Keratinocyte (primary cell): ENCODE measurements around the gene CNKSR2. TPM values are rescaled to one million over a fixed set of nuclear protein-coding genes. Genes with fewer than 3 reads are reported as not detected.

Source experiments
- DNase-seq: peaks from one replicate; pipeline ENCODE4 v3.0.0-alpha.2; 2011; ENCODE audit warnings: low read depth, missing footprints, low spot score
- FAIRE-seq: peaks from 2 replicates; lab custom pipeline; 2011; peaks lifted over from hg19 to GRCh38; lab: Jason Lieb, UNC
- H2AFZ ChIP-seq: 2 replicates; pipeline ENCODE4 v1.6.0; 2012; ENCODE audit warnings: low read length, control low read depth, inconsistent platforms; ENCODE audit not compliant: control insufficient read depth
- H3K27ac ChIP-seq: 2 replicates; pipeline ENCODE4 v1.5.1; 2011; ENCODE audit warnings: low read length; ENCODE audit not compliant: control insufficient read depth, insufficient read depth
- H3K27me3 ChIP-seq: 3 replicates; pipeline ENCODE4 v1.6.0; 2011; ENCODE audit warnings: low read length; ENCODE audit not compliant: control insufficient read depth, insufficient read depth; ENCODE audit errors: extremely low read depth
- H3K36me3 ChIP-seq, 2 experiments: 2 replicates in 1 of 2; 3 replicates in 1 of 2; pipeline ENCODE4 v1.5.1; 2011; ENCODE audit warnings: low read length in 2 of 2, mild to moderate bottlenecking in 1 of 2; ENCODE audit not compliant: control insufficient read depth in 2 of 2, insufficient read depth in 2 of 2; ENCODE audit errors: extremely low read depth in 1 of 2
- H3K4me1 ChIP-seq: 3 replicates; pipeline ENCODE4 v1.5.1; 2011; ENCODE audit warnings: low read length; ENCODE audit not compliant: control insufficient read depth, insufficient read depth; ENCODE audit errors: extremely low read depth
- H3K4me2 ChIP-seq: 3 replicates; pipeline ENCODE4 v1.6.0; 2011; ENCODE audit warnings: low read depth, low read length; ENCODE audit not compliant: control insufficient read depth, insufficient read depth; ENCODE audit errors: extremely low read depth
- H3K4me3 ChIP-seq, 3 experiments: fragments of 200-600 bp in 1 of 3; sonication (generic) in 1 of 3; 2 replicates in 2 of 3; 3 replicates in 1 of 3; pipeline ENCODE4 v1.5.1; 2011 to 2016; ENCODE audit warnings: low read length in 3 of 3, mild to moderate bottlenecking in 3 of 3, control low read depth in 2 of 3, inconsistent platforms in 1 of 3, low read depth in 1 of 3, mixed read lengths in 1 of 3, mixed run types in 1 of 3, moderate library complexity in 1 of 3; ENCODE audit not compliant: control insufficient read depth in 2 of 3, insufficient read depth in 2 of 3; ENCODE audit errors: extremely low read depth in 1 of 3
- H3K79me2 ChIP-seq: 2 replicates; pipeline ENCODE4 v1.6.0; 2012; ENCODE audit warnings: low read length; ENCODE audit not compliant: control insufficient read depth, insufficient read depth
- H3K9ac ChIP-seq: 3 replicates; pipeline ENCODE4 v1.6.0; 2011; ENCODE audit warnings: low read length; ENCODE audit not compliant: control insufficient read depth, insufficient read depth; ENCODE audit errors: extremely low read depth
- H3K9me1 ChIP-seq: 3 replicates; pipeline ENCODE4 v1.6.0; 2011; ENCODE audit warnings: low read length; ENCODE audit not compliant: control insufficient read depth, insufficient read depth; ENCODE audit errors: extremely low read depth
- H3K9me3 ChIP-seq: 2 replicates; pipeline ENCODE4 v1.5.1; 2012; ENCODE audit warnings: low read depth, low read length; ENCODE audit not compliant: control insufficient read depth
- H4K20me1 ChIP-seq: 3 replicates; pipeline ENCODE4 v1.6.0; 2011; ENCODE audit warnings: low read length; ENCODE audit not compliant: control insufficient read depth, insufficient read depth; ENCODE audit errors: extremely low read depth
- CTCF ChIP-seq, 3 experiments: IDR thresholded peaks in 1 of 3; conservative IDR thresholded peaks in 1 of 3; optimal IDR thresholded peaks in 1 of 3; 2 replicates in 2 of 3; 3 replicates in 1 of 3; pipeline versions ENCODE3 to v1.5.1; 2011; ENCODE audit warnings: low read length in 3 of 3, mild to moderate bottlenecking in 3 of 3, moderate library complexity in 2 of 3, control low read depth in 1 of 3, inconsistent platforms in 1 of 3; ENCODE audit not compliant: insufficient read depth in 2 of 3; ENCODE audit errors: extremely low read depth in 1 of 3
- EZH2 ChIP-seq: IDR thresholded peaks from one replicate; pipeline ENCODE4 v1.6.1; 2012; ENCODE audit warnings: inconsistent platforms, mild to moderate bottlenecking, low read length, moderate library complexity
- dilution Hi-C: fragments of 300-500 bp; cut with MboI; formaldehyde crosslinking; loops from one replicate; pipeline ENCODE4 v1.7.0; 2020; ENCODE audit warnings: low sequenced_read_pairs; ENCODE audit not compliant: extremely low pct_ligation_motif_present
- polyA plus RNA-seq, 5 experiments: library from polyadenylated mRNA; depleted of rRNA in 3 of 5; stranded (reverse) in 3 of 5; stranded (forward) in 1 of 5; unstranded in 1 of 5; fragments of >200 nt; gene quantifications; 1 replicate in 1 of 5; 2 replicates in 3 of 5; 3 replicates in 1 of 5; pipeline versions ENCODE4 v1.2.1 to v1.2.3, GENCODE V29; 2011 to 2012; ENCODE audit warnings: missing spikeins in 2 of 5, low read depth in 1 of 5, low replicate concordance in 1 of 5

The CNKSR2 gene
- polyA plus RNA-seq, 1 donor (not counting 4 experiments of a cell fraction or from before 2014, with no cell fraction given): 0.63 TPM

DNA sequence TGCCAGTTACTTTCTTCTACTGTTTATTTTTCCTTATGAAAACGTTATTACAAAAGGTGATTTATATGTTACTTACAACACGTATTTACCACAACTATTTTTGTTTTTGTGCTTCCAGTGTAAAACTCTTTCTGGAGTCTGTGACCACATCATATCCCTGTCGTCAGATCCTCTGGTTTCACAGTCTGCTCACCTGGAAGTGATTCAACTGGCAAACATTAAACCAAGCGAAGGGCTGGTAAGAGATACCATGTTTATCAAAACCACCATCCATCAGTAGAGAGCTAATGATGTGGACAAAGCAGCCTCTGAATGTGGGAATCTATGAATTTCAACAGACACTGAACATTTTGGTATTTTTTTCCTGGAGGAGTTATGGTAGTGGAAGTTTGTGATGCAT is 116.1 kb downstream of the CNKSR2 start:
- H3K27ac ChIP-seq: no peak overlapping the region
- dilution Hi-C loops: no loop called here
- no peak overlapping the region for H3K4me2 ChIP-seq
- H3K9me3 ChIP-seq: no peaks in the 10 kb centered on the region
- no peaks in the 10 kb centered on the region for H3K27me3 ChIP-seq
- H2AFZ ChIP-seq: no peak overlapping the region
- no peaks in the 10 kb centered on the region for H3K36me3 ChIP-seq
- FAIRE-seq: no peak
- no peak for DNase-seq
- H3K9me1 ChIP-seq: no peaks in the 10 kb centered on the region
- H3K79me2 ChIP-seq: no peaks in the 10 kb centered on the region
- no peak overlapping the region for H3K4me3 ChIP-seq
- H3K9ac ChIP-seq: no peak overlapping the region
- H4K20me1 ChIP-seq: no peaks in the 10 kb centered on the region
- H3K4me1 ChIP-seq: no peaks in the 10 kb centered on the region
- no peak for TF ChIP-seq EZH2

- Histone ChIP-seq H3K4me1 (no peaks in the 10 kb centered on the region), H2AFZ (no peak overlapping the region), H3K9me1 (no peaks in the 10 kb centered on the region), H3K4me2 (no peak overlapping the region), H3K9ac (no peak overlapping the region), H3K36me3 (no peaks in the 10 kb centered on the region), H3K27ac (no peak overlapping the region), H4K20me1 (no peaks in the 10 kb centered on the region), H3K4me3 (no peak overlapping the region), H3K9me3 (no peaks in the 10 kb centered on the region), H3K27me3 (no peaks in the 10 kb centered on the region), H3K79me2 (no peaks in the 10 kb centered on the region)
- no peak for TF ChIP-seq CTCF (optimal IDR thresholded peaks at IDR 0.05 in 1 of 3, IDR thresholded peaks at IDR 0.05 in 1 of 3, conservative IDR thresholded peaks at IDR 0.05 in 1 of 3; ENCODE audit: extremely low read depth in 1 of 3, insufficient read depth in 2 of 3, low read length in 3 of 3)
- no peak for TF ChIP-seq EZH2
- FAIRE-seq (no peak), DNase-seq (no peak)
- dilution Hi-C loops: no loop called here
These were observed 119.1 kb downstream of the CNKSR2 start for GRCh38 chrX:21493226-21493830.

DNA sequence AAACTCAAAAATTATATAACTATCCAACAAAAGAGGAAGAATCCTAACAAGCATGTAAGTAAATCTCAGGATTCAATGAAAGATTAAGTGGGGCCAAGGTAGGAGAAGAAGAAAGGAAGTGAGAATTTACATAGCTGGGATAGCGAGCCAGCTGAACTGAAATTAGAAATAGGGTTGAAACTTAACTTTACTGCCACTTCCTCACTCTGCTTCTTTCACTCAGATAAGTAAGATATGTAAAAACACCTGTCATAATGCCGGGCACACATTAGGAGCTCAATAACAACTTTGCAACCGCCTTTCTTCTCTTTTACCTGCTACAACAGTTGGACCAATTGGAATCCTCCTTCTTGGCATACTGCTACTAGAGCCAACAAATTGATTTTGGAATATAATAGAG is 129.4 kb downstream of the CNKSR2 start:
- TF ChIP-seq EZH2 (no peak), CTCF (optimal IDR thresholded peaks at IDR 0.05 in 1 of 3, IDR thresholded peaks at IDR 0.05 in 1 of 3, conservative IDR thresholded peaks at IDR 0.05 in 1 of 3; ENCODE audit: extremely low read depth in 1 of 3, insufficient read depth in 2 of 3, low read length in 3 of 3) (no peak)
- no peaks in the 10 kb centered on the region for H3K27me3 ChIP-seq
- dilution Hi-C loops: no loop called here
- FAIRE-seq (no peak), DNase-seq (no peak)
- no peaks in the 10 kb centered on the region for H3K9me3 ChIP-seq
- H3K9me1 ChIP-seq: no peaks in the 10 kb centered on the region
- no peak overlapping the region for H3K9ac ChIP-seq
- no peaks in the 10 kb centered on the region for H3K36me3 ChIP-seq
- H4K20me1 ChIP-seq: no peaks in the 10 kb centered on the region
- no peak overlapping the region for H3K27ac ChIP-seq
- no peak overlapping the region for H2AFZ ChIP-seq
- no peak overlapping the region for H3K4me3 ChIP-seq
- H3K4me2 ChIP-seq: no peak overlapping the region
- H3K79me2 ChIP-seq: no peaks in the 10 kb centered on the region
- H3K4me1 ChIP-seq: no peaks in the 10 kb centered on the region
